GM12872 (cell line): ENCODE results near the gene PRXL2A.

Experiments used
- CTCF ChIP-seq: IDR thresholded peaks from 3 replicates; pipeline ENCODE4 v1.5.1; 2011; ENCODE audit warnings: low read depth, mild to moderate bottlenecking, low read length, moderate library complexity; ENCODE audit not compliant: insufficient read depth

Gene PRXL2A

GRCh38 chr10:80453842-80454512 is 45.6 kb downstream of the PRXL2A start, which contains the start of gene TSPAN14:
Gene TSPAN14, plus strand, starts transcription at chr10:80454310. Its CDS starts 34,924 bp downstream, at chr10:80489234.
- no peak for TF ChIP-seq CTCF

- no peak for TF ChIP-seq CTCF
Observed at GRCh38 chr10:80454513-80455460, 46.4 kb downstream of the PRXL2A start.

- TF ChIP-seq CTCF: no peak
Observed at GRCh38 chr10:80455461-80456349, 47.4 kb downstream of the PRXL2A start.

- no peak for TF ChIP-seq CTCF
Observed at GRCh38 chr10:80457554-80458262, 49.4 kb downstream of the PRXL2A start.

- no peak for TF ChIP-seq CTCF
Observed at GRCh38 chr10:80458263-80458625, 49.9 kb downstream of the PRXL2A start.

- TF ChIP-seq CTCF: no peak
Observed at GRCh38 chr10:80458638-80459037, 50.3 kb downstream of the PRXL2A start.
